ENCODE data around the gene NRP2. TPM values are rescaled to one million over a fixed set of nuclear protein-coding genes. Genes with fewer than 3 reads are reported as not detected.

NRP2 gene
- total RNA-seq, 1 experiment from 2014 or later = 31.0 TPM

- ChIA-PET CTCF (no interaction called here), POLR2A (ENCODE audit: unreplicated experiment) (no interaction called here)
- no peaks in the 10 kb centered on the region for H3K79me2 ChIP-seq (ENCODE audit: low read depth)
- H3K27me3 ChIP-seq (ENCODE audit: insufficient read depth, low read depth) = no peaks in the 10 kb centered on the region
- no TSS peak for BruUV-seq (replicated peaks)
- intact Hi-C loops (cut with micrococcal nuclease; ENCODE audit: unreplicated experiment) = no loop called here
- no peak for DNase-seq
- no peaks in the 10 kb centered on the region for H3F3A ChIP-seq (ENCODE audit: insufficient read depth, low read depth)
- H4K20me1 ChIP-seq (ENCODE audit: insufficient read depth) = no peaks in the 10 kb centered on the region
- H3K4me2 ChIP-seq = no peak overlapping the region
- no peaks in the 10 kb centered on the region for H3K36me3 ChIP-seq (ENCODE audit: low read depth)
- no peaks in the 10 kb centered on the region for H3K9me3 ChIP-seq (ENCODE audit: insufficient read depth, low read depth)
- TF ChIP-seq EZH2 (IDR thresholded peaks at IDR 0.05; ENCODE audit: low read depth) = no peak
- TF ChIP-seq, protein P1, sequence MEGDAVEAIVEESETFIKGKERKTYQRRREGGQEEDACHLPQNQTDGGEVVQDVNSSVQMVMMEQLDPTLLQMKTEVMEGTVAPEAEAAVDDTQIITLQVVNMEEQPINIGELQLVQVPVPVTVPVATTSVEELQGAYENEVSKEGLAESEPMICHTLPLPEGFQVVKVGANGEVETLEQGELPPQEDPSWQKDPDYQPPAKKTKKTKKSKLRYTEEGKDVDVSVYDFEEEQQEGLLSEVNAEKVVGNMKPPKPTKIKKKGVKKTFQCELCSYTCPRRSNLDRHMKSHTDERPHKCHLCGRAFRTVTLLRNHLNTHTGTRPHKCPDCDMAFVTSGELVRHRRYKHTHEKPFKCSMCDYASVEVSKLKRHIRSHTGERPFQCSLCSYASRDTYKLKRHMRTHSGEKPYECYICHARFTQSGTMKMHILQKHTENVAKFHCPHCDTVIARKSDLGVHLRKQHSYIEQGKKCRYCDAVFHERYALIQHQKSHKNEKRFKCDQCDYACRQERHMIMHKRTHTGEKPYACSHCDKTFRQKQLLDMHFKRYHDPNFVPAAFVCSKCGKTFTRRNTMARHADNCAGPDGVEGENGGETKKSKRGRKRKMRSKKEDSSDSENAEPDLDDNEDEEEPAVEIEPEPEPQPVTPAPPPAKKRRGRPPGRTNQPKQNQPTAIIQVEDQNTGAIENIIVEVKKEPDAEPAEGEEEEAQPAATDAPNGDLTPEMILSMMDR (conservative IDR thresholded peaks at IDR 0.05) = no peak
- no peak overlapping the region for H3K4me3 ChIP-seq
- no peaks in the 10 kb centered on the region for H3K4me1 ChIP-seq (replicated peaks; ENCODE audit: insufficient read depth)
- no peak overlapping the region for H3K27ac ChIP-seq
- H3K9me2 ChIP-seq (ENCODE audit: insufficient read depth) = no peaks in the 10 kb centered on the region
- no peak overlapping the region for H2AFZ ChIP-seq
Observed at GRCh38 chr2:205800224-205800623, 117.9 kb downstream of the NRP2 start.

GRCh38 chr2:205800773-205801172 lies 118.5 kb downstream of the NRP2 start:
- ChIA-PET POLR2A (ENCODE audit: unreplicated experiment) (no interaction called here), CTCF (interaction anchor here (0.5 kb wide), 1 partner anchor 1320 kb away, joined by 3 read pairs; no protein-coding TSS in a partner anchor)
- TF ChIP-seq EZH2 (IDR thresholded peaks at IDR 0.05; ENCODE audit: low read depth) = no peak
- TF ChIP-seq, protein P1 (conservative IDR thresholded peaks at IDR 0.05) = no peak
- no TSS peak for BruUV-seq (replicated peaks)
- Histone ChIP-seq H3K36me3 (ENCODE audit: low read depth) (no peaks in the 10 kb centered on the region), H3K27ac (no peak overlapping the region), H3K4me1 (replicated peaks; ENCODE audit: insufficient read depth) (no peaks in the 10 kb centered on the region), H3F3A (ENCODE audit: insufficient read depth, low read depth) (no peaks in the 10 kb centered on the region), H2AFZ (no peak overlapping the region), H3K79me2 (ENCODE audit: low read depth) (no peaks in the 10 kb centered on the region), H3K27me3 (ENCODE audit: insufficient read depth, low read depth) (no peaks in the 10 kb centered on the region), H4K20me1 (ENCODE audit: insufficient read depth) (no peaks in the 10 kb centered on the region), H3K4me2 (no peak overlapping the region), H3K9me3 (ENCODE audit: insufficient read depth, low read depth) (no peaks in the 10 kb centered on the region), H3K4me3 (no peak overlapping the region), H3K9me2 (ENCODE audit: insufficient read depth) (no peaks in the 10 kb centered on the region)
- no peak for DNase-seq
- intact Hi-C loops (cut with micrococcal nuclease; ENCODE audit: unreplicated experiment) = no loop called here

DNA sequence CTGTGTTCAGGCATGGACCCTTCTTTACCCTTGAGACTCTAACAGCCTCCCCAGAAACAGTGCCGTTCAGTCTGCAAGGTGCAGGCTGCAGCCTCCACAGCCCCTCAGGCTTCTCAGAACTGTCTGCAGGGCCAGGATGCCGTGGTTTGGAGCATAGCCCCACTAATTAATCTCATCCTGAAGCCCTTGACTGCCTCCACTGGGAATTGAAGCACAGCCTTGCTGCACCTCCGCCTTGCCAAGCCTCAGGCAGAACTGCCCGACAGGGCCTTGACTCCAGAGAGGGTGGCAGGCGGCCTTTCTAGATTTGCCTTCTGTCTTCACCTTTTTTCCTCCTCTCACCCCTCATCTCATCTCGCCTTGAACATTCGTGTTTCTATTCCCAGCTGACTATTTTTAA lies 119.8 kb downstream of the NRP2 start:
- BruUV-seq (replicated peaks) = no TSS peak
- Histone ChIP-seq H4K20me1 (ENCODE audit: insufficient read depth) (no peaks in the 10 kb centered on the region), H3F3A (ENCODE audit: insufficient read depth, low read depth) (no peaks in the 10 kb centered on the region), H3K79me2 (ENCODE audit: low read depth) (no peaks in the 10 kb centered on the region), H3K27me3 (ENCODE audit: insufficient read depth, low read depth) (no peaks in the 10 kb centered on the region), H3K27ac (no peak overlapping the region), H3K4me3 (no peak overlapping the region), H3K9me3 (ENCODE audit: insufficient read depth, low read depth) (no peaks in the 10 kb centered on the region), H3K4me1 (replicated peaks; ENCODE audit: insufficient read depth) (no peaks in the 10 kb centered on the region), H3K36me3 (ENCODE audit: low read depth) (no peaks in the 10 kb centered on the region), H3K9me2 (ENCODE audit: insufficient read depth) (no peaks in the 10 kb centered on the region), H2AFZ (no peak overlapping the region), H3K4me2 (no peak overlapping the region)
- intact Hi-C loops (cut with micrococcal nuclease; ENCODE audit: unreplicated experiment) = no loop called here
- CTCF ChIA-PET = interaction anchor here (0.5 kb wide), 1 partner anchor 206 kb away, joined by 4 read pairs; no protein-coding TSS in a partner anchor
- no peak for DNase-seq
- no peak for TF ChIP-seq EZH2 (IDR thresholded peaks at IDR 0.05; ENCODE audit: low read depth)
- TF ChIP-seq, protein P1 (conservative IDR thresholded peaks at IDR 0.05) = no peak
- POLR2A ChIA-PET (ENCODE audit: unreplicated experiment) = no interaction called here

Data from PC-9 (cell line).